GM19025 (cell line): ENCODE data around the gene MB21D2.

Experiments
- ATAC-seq: cut with Tn5 transposase; IDR thresholded peaks from one replicate; pipeline ENCODE4 v1.9.1; 2021; ENCODE audit warnings: mild to moderate bottlenecking, low read depth, moderate library complexity; ENCODE audit not compliant: unreplicated experiment

Gene MB21D2

DNA sequence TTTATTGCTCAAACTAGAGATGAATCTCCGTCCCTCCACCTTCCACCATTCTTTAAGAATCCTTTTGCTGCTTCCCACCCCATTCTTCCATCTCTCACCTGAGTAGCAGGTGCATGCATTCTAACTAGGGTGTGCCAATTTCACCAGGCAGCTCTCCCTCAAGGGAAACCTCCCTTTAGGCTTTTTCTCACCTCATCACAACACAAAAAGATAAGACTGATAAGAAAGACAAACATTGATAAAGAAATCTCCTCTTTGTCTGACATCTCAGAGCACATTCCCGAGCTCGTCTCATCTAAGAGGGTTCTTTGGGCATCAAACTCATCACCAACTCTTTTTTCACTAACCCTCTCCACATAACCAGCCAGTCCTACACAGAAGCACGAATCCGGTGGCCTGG lies 23.0 kb downstream of the MB21D2 start:
- no peak for ATAC-seq

DNA sequence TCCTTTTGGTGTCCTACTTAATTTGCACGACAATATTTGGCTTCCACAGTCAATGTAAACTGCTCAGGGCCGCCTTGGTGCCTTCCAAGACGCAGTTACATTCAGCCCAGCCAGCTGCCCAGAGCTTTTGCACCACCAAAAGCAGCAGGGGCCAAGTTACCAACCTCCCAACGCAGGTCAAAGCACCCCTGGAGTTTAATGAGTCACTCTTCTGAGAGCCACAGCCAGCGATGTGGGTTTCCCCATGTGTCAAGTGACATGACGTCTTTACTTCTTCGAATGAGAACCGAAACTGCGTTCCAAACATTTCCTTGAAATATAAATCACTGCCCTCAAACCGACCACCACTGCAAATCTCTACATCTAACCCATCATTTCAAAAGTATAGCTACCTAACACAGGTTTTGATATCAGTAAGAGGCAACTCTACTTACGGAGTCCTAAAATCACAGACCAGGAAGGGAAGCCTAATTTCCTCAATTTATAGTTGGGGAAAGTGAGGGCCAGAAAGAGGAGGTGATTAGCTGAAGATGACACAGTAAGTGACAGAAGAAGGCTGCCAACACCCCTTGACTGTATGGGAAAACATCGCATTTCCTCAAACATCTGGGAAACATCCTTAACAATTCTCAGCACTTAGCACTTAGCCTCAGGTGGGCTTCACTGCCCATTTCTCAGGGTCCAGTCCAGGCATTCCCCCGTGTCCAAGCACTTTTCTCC lies 24.5 kb downstream of the MB21D2 start:
- peak; percentile 98 for ATAC-seq

DNA sequence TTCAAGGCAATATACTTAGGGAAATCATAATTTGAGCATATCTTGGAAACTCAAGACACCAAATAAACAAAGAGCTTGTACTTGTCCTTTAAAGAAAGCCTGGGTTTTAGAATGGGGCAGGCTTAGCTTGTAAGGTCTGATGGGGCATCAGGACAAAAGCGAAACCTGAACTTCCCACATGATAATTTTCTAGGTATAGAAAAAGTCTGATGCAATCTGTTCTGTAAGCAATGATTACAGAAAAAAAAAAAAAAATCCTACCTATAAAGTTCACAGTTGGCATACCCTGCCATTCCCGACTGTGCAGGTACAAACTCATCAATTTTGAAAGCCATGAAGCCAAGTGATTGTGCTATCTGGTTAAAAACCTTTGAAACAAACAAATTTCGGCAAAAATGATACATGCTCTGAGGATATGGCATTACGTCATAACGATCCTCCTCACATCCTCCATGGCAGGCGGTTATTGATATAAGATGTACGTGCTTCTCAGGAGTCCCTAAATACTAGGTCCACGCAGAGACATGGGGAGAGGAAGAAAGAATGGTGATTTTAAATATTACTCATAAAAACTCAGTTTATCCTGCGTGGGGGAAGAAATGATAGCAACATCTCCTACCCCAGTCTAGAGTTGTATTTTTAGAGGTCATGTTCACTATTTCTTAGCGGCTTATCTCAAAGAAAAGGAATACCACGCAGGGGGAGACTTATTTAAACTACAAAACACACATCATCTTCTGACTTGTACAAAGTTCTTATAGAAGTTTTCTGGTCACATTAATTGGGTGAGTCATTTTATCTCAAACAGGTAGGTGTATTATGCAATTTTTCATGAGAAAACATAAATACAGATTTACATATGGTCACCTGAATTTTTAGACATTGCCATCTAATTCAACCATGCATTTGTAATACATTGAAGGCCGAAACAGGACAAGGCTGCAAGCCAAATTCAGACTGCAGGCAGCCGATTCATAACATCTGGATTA lies 27.0 kb downstream of the MB21D2 start:
- no peak for ATAC-seq

DNA sequence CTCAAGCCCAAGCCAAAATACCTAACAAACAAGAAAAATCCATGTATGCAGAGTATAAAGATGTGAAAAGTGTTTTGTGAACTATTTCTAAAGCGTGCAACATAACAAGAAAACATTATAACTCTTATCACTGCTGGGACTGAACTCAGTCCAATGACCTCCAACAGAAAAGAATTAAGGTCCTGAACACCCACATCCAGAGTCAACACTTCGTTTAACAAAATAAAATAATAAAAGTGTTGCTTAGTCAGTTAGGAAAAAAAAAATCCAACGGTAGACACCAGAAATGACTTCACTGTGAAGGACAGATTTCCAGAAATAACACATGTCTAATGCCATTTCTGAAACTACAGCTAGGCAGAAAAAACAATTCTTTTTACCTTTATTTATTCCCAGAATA lies 28.0 kb downstream of the MB21D2 start:
- ATAC-seq, result no peak

DNA sequence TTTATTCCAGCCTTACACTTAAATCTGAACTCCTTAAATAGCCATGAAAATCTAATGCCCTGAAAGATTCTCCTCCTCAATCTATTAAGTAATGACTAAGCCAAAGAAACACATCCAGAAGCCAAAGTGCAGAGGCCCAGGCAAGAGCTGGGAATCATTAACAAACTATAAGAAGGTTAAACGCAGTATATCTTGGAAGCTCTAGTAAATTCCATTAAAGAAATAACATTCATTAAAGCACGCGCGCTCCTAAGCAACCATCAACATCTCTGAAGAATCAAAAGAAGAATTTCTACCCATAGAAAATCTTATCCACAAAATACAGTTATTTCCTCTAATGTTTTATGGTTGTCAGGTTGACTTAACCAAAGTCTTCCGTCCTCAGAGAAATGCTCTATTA lies 29.5 kb downstream of the MB21D2 start:
- no peak for ATAC-seq

DNA sequence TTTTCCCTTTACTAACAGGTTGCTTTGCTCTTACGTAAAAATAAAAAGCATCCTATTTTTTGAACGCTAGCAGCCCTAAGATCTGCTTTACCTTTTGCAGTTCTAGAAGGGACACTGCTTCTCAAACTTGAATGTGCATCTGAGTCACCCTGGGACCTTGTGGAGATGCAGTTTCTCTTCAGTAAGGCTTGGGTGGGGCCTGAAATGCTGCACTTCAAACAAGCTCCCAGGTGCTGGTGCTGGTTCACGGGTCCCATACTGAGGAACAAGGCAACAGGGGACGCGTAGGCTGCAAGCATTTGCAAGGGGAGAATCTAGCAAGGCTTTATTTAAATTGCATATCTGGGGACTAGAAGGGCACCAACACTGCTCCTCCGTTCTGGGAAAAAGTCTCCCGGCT lies 30.0 kb downstream of the MB21D2 start:
- ATAC-seq, result peak; percentile 38

DNA sequence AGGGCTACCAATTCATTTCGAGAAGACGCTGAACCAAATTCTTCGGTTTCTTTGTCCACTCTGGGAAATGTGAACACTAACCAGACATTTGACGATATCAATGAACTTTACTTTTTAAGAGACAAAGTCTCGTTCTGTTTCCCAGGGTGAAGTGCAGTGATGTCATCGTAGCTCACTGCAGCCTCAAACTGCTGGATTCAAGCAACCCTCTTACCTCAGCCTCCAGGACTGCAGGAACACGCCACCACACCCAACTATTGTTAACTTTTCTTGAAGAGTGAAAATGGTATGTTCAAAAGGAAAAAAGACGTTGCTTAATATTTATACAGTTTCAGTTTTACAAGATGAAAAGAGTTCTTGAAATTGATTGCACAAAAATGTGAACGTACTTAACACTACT lies 30.6 kb downstream of the MB21D2 start:
- no peak for ATAC-seq

DNA sequence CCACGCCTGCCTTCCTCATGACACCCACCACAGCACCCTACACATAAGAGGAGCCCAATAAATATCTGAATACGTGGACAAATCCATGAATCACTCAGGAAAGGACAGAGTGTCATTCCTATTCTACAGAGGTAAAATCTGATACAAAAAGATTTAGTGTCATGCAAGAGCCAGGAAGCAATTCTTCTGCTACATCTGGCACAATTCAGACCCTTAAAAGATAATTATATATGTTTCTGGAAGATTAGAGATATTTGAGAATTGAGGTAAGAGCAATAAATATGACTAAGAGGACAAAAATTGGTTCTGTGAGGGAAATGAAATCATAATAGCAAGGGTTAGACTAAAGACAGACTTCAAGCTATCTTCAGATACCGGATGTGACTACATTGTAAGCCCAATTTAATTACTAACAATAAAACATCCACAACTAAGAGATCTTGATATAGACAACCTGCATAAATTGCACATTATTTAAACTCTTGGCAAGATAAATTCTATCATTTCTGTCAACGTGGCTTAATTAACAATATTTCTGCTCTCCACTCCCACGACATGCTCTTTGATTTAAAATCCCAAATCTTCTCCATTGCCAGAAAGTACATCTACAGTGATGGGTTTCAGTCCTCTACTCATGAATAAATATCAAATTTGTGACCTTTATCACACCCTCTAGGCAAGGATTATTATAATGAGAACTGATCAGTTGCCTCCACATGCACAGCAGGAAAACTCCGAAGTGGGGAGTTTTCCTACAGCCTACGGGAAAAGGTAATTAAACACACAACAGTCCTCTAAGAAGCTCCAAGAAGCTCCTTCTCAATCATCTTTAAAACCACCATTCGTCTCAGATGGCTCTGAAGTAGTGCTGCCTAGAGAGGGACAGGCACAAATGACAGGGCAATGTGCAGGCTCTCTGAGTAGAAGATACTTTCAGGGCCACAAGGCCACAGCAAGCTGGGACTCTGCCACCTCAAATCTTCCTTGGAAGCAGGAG lies 32.6 kb downstream of the MB21D2 start:
- no peak for ATAC-seq

DNA sequence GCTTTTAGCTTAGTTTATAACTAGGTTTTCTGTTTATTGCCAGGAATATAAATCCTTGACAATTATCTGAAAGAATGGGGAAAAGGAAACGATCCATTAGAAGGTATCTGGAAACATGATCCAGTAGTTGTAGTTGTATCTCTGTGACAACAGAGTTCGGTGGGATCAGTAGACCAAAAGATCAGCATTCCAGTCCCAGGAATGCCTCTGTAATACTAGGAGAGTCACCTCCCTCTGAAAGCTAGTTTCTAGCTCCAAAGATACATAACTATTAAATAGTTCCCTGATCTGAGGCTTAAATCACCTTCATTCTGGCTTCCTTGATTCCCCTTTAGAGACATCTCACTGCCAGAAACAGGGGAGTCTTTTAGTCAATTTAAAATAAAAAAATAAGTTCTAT lies 34.1 kb downstream of the MB21D2 start:
- no peak for ATAC-seq

DNA sequence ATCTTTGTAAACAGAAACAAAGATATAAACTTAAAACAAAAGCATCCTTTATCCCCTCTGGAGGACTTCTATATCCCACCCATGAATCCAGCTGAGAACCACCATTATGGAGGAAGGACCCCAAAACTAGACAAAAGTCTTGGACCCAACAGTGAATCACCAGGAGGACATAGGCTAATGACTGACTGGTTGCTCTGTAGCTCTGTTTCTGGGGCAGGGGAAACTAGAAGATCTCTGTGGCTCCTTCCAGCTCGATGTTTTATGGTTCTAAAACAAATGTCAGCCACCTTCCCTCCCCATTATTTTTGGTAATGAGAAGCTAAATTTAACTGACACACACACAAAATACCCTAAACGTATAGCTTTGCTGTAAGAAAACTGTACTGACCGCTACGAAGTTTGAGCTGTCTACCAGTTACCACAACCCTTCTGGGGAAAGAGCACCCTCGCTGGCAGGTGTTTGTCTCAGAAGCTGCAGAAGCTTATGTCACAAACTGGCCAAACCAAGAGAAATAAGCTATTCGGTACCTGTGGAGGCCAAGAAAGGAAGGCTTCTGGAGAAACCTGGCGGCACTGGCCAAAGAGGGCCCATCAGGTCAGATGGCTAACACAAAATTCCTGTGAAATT lies 36.4 kb downstream of the MB21D2 start:
- peak; percentile 57 for ATAC-seq

DNA sequence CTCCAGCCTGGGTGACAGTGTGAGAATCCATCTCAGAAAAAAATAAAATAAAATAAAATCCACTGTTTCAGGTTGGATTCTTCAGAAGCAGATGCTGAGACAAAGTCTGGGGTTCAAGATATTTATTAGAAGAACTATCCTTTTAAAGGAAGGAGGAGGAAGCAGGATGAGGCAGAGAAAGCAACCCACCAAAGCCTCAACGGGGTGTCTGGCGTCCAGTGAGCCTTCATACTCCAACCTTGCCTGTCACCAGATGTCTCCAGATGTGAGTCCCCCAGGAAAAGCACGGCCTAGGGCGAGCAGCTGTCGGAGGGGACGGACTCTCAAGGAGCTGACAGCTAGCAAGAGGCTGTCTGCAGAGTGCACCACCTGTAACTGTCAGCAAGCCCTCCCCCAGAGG lies 37.3 kb downstream of the MB21D2 start:
- no peak for ATAC-seq

DNA sequence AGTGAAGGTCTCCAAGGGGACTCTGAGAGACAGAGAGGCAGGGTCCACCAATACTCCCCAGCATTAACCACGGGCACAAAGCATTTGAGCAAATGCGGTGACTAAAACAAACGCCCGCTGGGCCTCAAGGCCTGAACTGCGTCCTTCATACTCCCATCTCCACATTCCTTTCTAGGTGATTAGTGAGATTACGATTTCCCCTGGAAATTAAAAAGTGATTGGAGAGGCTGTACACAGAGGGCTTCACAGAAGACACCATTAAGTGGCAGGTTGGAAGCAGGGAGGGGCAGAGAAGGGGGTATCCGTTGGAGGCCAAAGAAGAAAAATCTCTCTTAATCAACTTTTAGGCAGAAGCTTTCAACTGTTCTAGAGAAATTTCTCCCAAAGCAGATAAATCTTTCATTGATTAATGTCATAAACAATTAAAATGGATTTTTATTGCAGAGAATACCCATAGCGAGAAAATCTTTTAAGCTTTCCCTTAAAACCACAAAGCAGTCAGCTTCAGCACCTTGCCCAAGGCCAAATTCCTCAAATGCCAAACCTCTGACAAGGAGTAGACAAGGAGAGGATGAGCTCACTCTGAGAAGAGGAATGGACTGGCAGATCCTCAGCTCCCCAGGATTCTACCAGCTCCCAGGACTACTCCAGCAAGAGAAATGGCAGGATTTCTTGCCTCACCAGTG lies 38.2 kb downstream of the MB21D2 start:
- no peak for ATAC-seq

DNA sequence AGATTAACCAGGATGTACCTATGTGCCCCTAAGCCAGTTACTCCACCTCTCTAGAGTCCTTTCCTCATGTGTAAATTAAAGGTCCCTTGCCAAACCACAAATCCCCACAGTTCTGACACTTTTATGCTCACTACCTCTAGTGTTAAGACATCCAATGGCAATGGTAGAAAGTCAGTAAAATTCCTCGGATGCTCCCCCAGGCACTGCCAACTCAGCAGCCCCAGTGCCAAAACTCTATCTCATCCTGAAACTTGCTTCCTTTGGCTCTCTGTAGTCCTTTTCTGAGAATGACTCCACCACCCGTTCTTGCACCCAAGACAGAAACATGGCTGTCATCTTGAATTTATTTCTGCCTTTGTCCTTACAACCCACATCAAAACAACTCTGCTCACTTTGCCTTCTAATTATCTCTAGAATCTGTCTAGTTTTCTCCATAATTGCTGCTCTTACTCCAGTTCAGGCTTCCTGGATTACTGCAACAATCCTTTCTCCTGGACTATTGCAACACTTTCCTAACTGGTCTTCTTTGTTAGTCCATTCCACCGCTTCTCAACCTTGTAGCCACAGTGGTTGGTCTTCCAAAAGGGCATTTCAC lies 41.6 kb downstream of the MB21D2 start:
- no peak for ATAC-seq

DNA sequence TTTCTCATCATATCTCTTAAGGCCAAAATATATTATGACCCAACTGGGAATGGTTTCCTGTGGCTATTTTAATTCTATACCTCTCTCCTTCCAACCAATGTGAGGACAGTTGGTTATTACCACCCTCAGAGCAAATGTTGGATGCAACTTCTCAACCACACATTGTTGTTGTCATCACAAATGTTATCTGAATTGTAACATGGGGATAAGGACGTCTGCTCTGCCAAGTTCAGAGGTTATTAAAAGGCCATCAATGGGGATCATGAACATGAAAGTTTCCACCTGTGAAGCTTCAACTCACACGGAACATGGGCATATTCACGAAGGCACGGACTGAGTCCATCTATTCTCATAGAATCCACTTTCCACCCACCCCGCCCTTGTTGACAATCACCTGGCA lies 46.8 kb downstream of the MB21D2 start:
- ATAC-seq, result no peak

DNA sequence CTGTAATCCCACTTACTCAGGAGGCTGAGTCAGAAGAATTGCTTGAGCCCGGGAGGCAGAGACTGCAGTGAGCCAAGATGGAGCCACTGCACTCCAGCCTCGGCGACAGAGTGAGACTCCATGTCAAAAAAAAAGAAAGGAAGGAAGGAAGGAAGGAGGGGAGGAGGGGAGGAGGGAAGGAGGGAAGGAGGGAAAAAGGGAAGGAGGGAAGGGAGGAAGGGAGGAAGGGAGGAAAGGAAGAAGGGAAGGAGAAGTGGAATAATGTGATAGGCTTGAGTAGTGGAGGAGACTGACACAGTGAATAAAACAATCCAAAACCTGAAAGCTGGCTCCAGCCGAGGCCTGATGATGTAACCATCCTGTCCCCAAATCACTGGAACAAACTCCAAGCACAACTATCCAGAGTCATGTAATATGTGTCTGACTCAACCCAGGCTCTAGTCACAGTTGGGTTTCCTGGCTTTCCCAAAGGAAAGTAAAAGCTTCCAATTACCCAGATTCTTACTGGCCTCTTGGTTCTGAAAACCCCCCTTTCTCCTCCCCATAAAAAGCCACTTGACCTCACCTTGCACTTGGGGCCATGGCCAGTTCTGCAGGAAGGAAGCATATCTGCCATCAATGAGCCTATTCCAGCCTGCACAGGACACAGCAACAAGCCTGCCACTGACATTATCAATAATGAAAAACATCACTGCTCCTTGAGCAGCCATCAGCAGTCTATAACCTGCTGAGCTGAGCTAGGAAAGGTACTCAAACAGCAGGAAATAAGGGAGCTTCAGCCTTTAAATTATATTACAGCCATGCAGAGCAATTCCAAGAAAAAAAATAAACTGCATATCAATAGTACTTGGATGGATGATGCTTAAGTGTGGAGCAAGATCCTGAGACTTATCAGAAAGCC lies 48.3 kb downstream of the MB21D2 start:
- no peak for ATAC-seq

DNA sequence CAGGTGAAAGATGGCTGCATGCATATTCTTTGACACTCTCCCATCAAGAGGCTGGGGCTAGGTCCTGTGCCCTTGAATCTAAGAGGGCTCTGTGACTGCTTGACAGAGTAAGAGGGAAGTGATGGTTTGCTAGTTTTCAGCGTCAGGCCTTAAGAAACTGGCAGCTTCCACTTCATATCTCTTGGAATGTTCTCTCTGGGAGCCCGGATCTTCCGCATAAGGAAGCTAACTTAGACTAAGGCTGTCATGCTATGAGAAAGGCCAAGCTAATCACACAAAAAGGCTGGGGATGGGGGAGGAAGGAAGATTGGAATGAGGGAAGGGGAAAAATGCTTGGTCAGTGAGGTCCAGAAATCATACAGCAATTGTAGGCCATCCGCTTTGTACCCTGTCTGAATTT lies 50.0 kb downstream of the MB21D2 start:
- no peak for ATAC-seq

DNA sequence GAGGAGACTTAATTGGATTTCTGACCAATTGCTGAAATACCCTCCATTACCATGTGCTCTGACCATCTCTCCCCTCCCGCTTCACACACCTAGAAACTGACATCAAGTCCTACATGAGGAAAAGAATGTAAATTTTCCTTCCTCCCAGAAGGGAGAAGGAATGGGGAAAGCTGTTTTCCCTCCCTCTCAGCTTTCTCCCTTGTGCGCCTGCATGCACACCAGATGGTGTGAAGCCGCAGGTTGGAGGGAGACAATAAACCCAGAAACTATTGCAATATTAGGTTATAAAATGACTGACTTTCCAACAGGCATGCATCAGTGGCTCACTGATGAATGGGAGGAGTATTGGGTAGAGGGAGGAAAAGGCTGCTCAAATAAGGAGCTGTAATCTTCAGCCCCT lies 50.9 kb downstream of the MB21D2 start:
- no peak for ATAC-seq

DNA sequence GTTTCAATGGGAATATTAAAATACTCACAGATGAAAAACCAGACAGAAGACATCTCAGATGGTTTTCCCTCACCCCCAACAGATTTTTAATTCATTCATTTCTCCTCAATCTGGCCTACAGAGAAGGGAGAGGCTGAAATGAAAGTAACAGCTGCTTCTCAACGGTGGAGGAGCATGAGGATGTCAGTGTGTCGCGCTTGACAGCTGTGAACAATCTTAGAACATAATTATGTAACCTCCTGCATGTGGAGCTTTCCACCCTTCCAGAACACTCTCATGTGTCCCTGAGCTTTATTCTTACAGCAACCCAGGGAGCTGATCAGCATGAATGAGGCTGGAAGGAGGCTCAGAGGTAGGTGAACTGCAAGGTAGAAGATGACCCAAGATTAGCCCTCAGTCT lies 52.7 kb downstream of the MB21D2 start:
- ATAC-seq, result peak; percentile 62
